Prostate gland (tissue), 2 donors: ENCODE data around the gene PLA2R1. TPM values are rescaled to one million over a fixed set of nuclear protein-coding genes. Genes with fewer than 3 reads are reported as not detected.

Experiments
- DNase-seq: peaks from one replicate; pipeline ENCODE4 v3.0.0-alpha.2; 2019; ENCODE audit warnings: low spot score
- H3K27ac ChIP-seq, 2 donors: fragments of 200-600 bp; sonication (generic); 2 replicates each; pipeline ENCODE4 v1.5.1; 2017 to 2019
- H3K27me3 ChIP-seq: fragments of 200-600 bp; sonication (generic); replicated peaks from 2 replicates; pipeline ENCODE4 v1.5.1; 2019; ENCODE audit not compliant: insufficient read depth
- H3K36me3 ChIP-seq, 2 donors: fragments of 200-600 bp; sonication (generic); 1 replicate in 1 of 2; 2 replicates in 1 of 2; pipeline versions ENCODE4 v1.5.1 to v1.8.1; 2017 to 2019
- H3K4me1 ChIP-seq: fragments of 200-600 bp; sonication (generic); replicated peaks from 2 replicates; pipeline ENCODE4 v1.5.1; 2019
- H3K4me3 ChIP-seq, 2 donors: fragments of 200-600 bp; sonication (generic); 2 replicates each; pipeline ENCODE4 v1.5.1; 2017 to 2019
- H3K9me3 ChIP-seq: fragments of 200-600 bp; sonication (generic); 2 replicates; pipeline ENCODE4 v1.5.1; 2017
- POLR2A ChIP-seq: fragments of 450-650 bp; IDR thresholded peaks from one replicate; pipeline ENCODE4 v1.6.1; 2016; ENCODE audit warnings: antibody characterized with exemption, mild to moderate bottlenecking
- POLR2AphosphoS5 ChIP-seq: sonication (generic); formaldehyde crosslinking; IDR thresholded peaks from one replicate; pipeline ENCODE4 v1.6.1; 2017; ENCODE audit warnings: antibody characterized with exemption
- WGBS: methylation state at CpG from one replicate; pipeline ENCODE4 v1.1.5; 2018; 5-methylcytosine and 5-hydroxymethylcytosine counted together
- intact Hi-C: fragments of 100-400 bp; cut with DNase I; formaldehyde crosslinking; loops from one replicate; pipeline ENCODE4 v1.14.2; 2022
- total RNA-seq, 2 donors: library from RNA; depleted of rRNA; stranded (reverse); fragments of >200 nt; gene quantifications; one replicate each; pipeline ENCODE4 v1.1.0, GENCODE V29; 2016
- TF ChIP-seq, protein P1 (sequence below), 4 experiments: fragments of 200-600 bp in 2 of 4; fragments of 450-650 bp in 2 of 4; sonication (generic) in 2 of 4; IDR thresholded peaks; 1 replicate in 3 of 4; 2 replicates in 1 of 4; pipeline ENCODE4 v1.5.1; 2016 to 2019; ENCODE audit warnings: antibody characterized with exemption in 4 of 4, mild to moderate bottlenecking in 2 of 4, moderate library complexity in 2 of 4

PLA2R1 gene
- total RNA-seq, 2 donors from 2014 or later = 8.1 to 10.5 TPM

DNA sequence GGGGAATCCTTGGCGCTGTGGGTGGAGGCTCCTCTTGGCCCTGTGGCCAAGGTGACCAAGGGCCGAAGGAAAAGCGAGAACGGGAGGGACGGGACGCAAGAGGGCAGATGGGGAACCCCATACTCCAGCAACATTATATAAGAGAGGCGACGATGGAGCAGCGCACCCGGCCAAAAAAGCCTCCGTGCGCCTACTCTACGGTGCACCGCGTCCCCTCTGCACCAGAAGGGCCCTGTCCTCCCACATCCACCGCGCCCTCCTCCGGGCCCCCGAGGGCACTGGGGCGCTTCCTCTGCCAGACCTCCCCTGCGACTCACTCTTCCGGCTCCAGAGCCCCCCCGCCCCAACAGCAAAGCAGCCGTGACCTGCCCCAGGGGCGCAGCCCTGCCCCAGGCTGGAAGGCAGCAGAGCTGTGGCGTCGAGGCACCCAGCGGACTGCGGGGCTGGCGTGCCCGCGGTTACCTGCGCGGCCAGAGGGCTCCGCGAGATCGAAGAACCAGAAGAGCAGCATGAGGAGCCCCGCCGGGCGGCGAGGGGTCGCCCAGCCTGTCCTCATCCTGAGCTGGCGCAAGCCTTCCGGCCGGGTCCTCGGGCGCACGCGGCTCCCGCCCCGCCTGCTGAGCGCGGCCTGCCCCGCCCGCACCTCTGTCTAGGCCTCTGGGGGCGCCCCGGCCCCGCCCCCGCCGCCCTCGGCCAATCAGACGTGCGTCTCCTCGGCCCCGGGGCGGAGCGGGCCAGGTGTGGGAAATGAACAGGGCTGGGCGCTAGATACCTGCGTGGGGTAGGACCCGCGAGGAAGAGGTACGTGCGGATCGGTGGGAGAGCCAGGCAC, 158.1 kb downstream of the PLA2R1 start, which contains the start of gene LY75:
Gene LY75 (minus strand): TSS at position 630 of the 832 bp plus-strand sequence.
- no peaks in the 10 kb centered on the region for H3K36me3 ChIP-seq
- no peak within 1 kb of the TSS for H3K27ac ChIP-seq
- TF ChIP-seq POLR2AphosphoS5 = no peak
- TF ChIP-seq, protein P1, sequence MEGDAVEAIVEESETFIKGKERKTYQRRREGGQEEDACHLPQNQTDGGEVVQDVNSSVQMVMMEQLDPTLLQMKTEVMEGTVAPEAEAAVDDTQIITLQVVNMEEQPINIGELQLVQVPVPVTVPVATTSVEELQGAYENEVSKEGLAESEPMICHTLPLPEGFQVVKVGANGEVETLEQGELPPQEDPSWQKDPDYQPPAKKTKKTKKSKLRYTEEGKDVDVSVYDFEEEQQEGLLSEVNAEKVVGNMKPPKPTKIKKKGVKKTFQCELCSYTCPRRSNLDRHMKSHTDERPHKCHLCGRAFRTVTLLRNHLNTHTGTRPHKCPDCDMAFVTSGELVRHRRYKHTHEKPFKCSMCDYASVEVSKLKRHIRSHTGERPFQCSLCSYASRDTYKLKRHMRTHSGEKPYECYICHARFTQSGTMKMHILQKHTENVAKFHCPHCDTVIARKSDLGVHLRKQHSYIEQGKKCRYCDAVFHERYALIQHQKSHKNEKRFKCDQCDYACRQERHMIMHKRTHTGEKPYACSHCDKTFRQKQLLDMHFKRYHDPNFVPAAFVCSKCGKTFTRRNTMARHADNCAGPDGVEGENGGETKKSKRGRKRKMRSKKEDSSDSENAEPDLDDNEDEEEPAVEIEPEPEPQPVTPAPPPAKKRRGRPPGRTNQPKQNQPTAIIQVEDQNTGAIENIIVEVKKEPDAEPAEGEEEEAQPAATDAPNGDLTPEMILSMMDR (IDR thresholded peaks at IDR 0.05) = no peak
- 11% methylated on average over 73 of the region's 74 CpGs for WGBS
- H3K9me3 ChIP-seq = no peaks in the 10 kb centered on the region
- no peaks in the 10 kb centered on the region for H3K27me3 ChIP-seq
- intact Hi-C loops = no loop called here
- peak within 1 kb of the TSS; percentile 19 to 27 for H3K4me3 ChIP-seq
- H3K4me1 ChIP-seq = peaks cover 5% of the 10 kb centered on the region
- DNase-seq = peak; percentile 20

DNA sequence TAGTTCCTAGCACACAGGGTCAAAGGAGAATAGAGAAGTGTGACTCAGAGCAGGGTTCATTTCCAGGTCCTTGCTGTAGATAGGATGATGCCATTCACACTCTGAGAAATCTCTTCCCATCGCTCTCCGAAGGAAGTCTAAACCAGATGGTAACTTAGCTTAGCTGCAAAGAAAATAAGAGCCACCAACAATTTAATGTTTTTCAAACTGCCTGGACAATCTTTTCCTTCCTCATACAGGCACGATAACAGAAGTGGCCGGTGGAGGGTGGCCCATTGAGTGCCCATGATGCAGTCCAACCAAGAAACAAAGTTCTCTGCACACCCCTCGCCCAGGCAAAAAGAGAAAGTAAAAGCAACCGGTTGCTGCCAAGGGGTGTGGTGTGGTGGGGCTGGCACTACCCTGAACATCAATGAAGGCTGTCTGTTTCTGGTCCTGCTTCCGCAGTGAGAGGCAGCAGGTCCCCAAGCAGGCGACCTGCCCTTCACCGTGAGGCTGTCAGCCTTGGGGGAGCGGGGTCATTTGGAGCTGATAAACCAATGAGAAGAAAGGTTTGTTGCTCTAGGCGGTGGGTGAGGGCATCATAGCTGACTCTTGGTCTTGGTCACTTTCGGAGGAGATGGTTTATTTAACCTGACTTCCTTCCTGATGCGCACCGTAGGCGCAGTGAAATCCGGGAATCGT, 158.8 kb downstream of the PLA2R1 start:
- intact Hi-C loops = no loop called here
- Histone ChIP-seq H3K36me3 (no peaks in the 10 kb centered on the region), H3K9me3 (no peaks in the 10 kb centered on the region), H3K4me3 (peak overlapping the region; percentile 19 to 27), H3K27ac (no peak overlapping the region), H3K4me1 (peaks cover 5% of the 10 kb centered on the region), H3K27me3 (no peaks in the 10 kb centered on the region)
- DNase-seq = no peak
- TF ChIP-seq POLR2AphosphoS5 (no peak), POLR2A (no peak)
- TF ChIP-seq, protein P1 (IDR thresholded peaks at IDR 0.05) = no peak
- 54% methylated on average over 17 of the region's 17 CpGs for WGBS

DNA sequence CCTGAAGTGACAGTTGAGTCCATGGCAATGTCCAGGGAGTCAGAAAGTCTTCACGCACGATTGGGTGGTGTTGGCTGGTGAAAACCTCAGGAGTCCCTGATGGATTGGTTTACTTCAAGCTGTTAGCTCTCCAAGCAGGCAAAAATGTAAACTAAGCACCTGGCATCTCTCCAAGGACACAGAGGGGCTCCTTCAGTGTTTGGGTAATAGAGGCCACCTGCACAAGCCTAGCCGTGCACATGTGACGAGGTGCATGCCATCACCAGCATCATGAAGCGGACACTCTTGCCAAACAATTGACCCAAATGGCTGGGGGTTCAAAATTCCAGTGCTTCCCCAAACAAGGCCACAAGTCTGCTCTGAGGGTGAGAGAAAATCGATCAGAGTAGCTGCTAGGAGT, 159.7 kb downstream of the PLA2R1 start:
- Histone ChIP-seq H3K27ac (no peak overlapping the region), H3K4me1 (peaks cover 5% of the 10 kb centered on the region), H3K4me3 (no peak overlapping the region), H3K27me3 (no peaks in the 10 kb centered on the region), H3K36me3 (no peaks in the 10 kb centered on the region), H3K9me3 (no peaks in the 10 kb centered on the region)
- 79% methylated on average over 6 of the region's 6 CpGs for WGBS
- no peak for DNase-seq
- intact Hi-C loops = no loop called here
- TF ChIP-seq POLR2AphosphoS5 = no peak
- no peak for TF ChIP-seq POLR2A
- TF ChIP-seq, protein P1 (IDR thresholded peaks at IDR 0.05) = no peak

GRCh38 chr2:159900343-159900742, 162.1 kb downstream of the PLA2R1 start:
- TF ChIP-seq POLR2AphosphoS5 (no peak), POLR2A (no peak)
- TF ChIP-seq, protein P1 (IDR thresholded peaks at IDR 0.05) = no peak
- Histone ChIP-seq H3K36me3 (no peaks in the 10 kb centered on the region), H3K27me3 (no peaks in the 10 kb centered on the region), H3K27ac (no peak overlapping the region), H3K4me1 (peaks cover 5% of the 10 kb centered on the region), H3K4me3 (no peak overlapping the region), H3K9me3 (no peaks in the 10 kb centered on the region)
- DNase-seq = no peak
- 90% methylated on average over 1 of the region's 1 CpG for WGBS
- intact Hi-C loops = no loop called here
